ENCODE measurements around the gene RIPOR2. TPM values are rescaled to one million over a fixed set of nuclear protein-coding genes. Genes with fewer than 3 reads are reported as not detected.

Gene RIPOR2
- total RNA-seq, 2 experiments from 2014 or later: 18.0 to 28.9 TPM

- POLR2A ChIA-PET: interaction anchor here (0.6 kb wide), 1 partner anchor 218 kb away, joined by 3 read pairs; no protein-coding TSS in a partner anchor
- H3K4me1 ChIP-seq (ENCODE audit: insufficient read depth, low read length, poor library complexity, severe bottlenecking): no peaks in the 10 kb centered on the region
- intact Hi-C loops (cut with micrococcal nuclease; ENCODE audit: unreplicated experiment): no loop called here
Observed at GRCh38 chr6:24963887-24964570, 28.3 kb upstream of the RIPOR2 start.

GRCh38 chr6:24963339-24963738 is 27.6 kb upstream of the RIPOR2 start:
- intact Hi-C loops (cut with micrococcal nuclease; ENCODE audit: unreplicated experiment): no loop called here
- Histone ChIP-seq H3K9me3 (ENCODE audit: low read length) (no peaks in the 10 kb centered on the region), H4K20me1 (ENCODE audit: insufficient read depth, low read length) (no peaks in the 10 kb centered on the region), H3K4me3 (ENCODE audit: low read depth, low read length, poor library complexity, severe bottlenecking) (no peak overlapping the region), H2AFZ (ENCODE audit: low read length) (no peak overlapping the region), H3K27ac (ENCODE audit: low read depth, low read length, poor library complexity, severe bottlenecking) (no peak overlapping the region), H3K9me2 (ENCODE audit: insufficient read depth, low read length) (no peaks in the 10 kb centered on the region), H3K79me2 (ENCODE audit: insufficient read depth, low read depth, low read length) (no peaks in the 10 kb centered on the region), H3K4me2 (ENCODE audit: low read length) (no peak overlapping the region), H3K4me1 (ENCODE audit: insufficient read depth, low read length, poor library complexity, severe bottlenecking) (no peaks in the 10 kb centered on the region), H3K36me3 (ENCODE audit: insufficient read depth, low read length) (peaks cover 3% of the 10 kb centered on the region; the same call in 1 of the 2 replicates)
- ChIA-PET POLR2A (interaction anchor here (0.6 kb wide), 1 partner anchor 706 kb away, joined by 4 read pairs; no protein-coding TSS in a partner anchor), CTCF (ENCODE audit: unreplicated experiment) (no interaction called here)
- TF ChIP-seq EZH2phosphoT487 (IDR thresholded peaks at IDR 0.05; ENCODE audit: borderline replicate concordance, low read depth, low read length): no peak
- TF ChIP-seq CTCF (conservative IDR thresholded peaks at IDR 0.05; ENCODE audit: low read length): no peak
- DNase-seq (ENCODE audit: low spot score): no peak
- no TSS peak for BruUV-seq (replicated peaks)

More at GRCh38 chr6:24963887-24964570, 28.3 kb upstream of the RIPOR2 start:
- TF ChIP-seq CTCF (conservative IDR thresholded peaks at IDR 0.05; ENCODE audit: low read length): no peak
- TF ChIP-seq EZH2phosphoT487 (IDR thresholded peaks at IDR 0.05; ENCODE audit: borderline replicate concordance, low read depth, low read length): no peak
- Histone ChIP-seq H3K27ac (ENCODE audit: low read depth, low read length, poor library complexity, severe bottlenecking) (no peak overlapping the region), H3K79me2 (ENCODE audit: insufficient read depth, low read depth, low read length) (no peaks in the 10 kb centered on the region), H3K36me3 (ENCODE audit: insufficient read depth, low read length) (peaks cover 3% of the 10 kb centered on the region; the same call in 1 of the 2 replicates), H3K4me3 (ENCODE audit: low read depth, low read length, poor library complexity, severe bottlenecking) (no peak overlapping the region), H2AFZ (ENCODE audit: low read length) (no peak overlapping the region), H3K9me2 (ENCODE audit: insufficient read depth, low read length) (no peaks in the 10 kb centered on the region), H3K9me3 (ENCODE audit: low read length) (no peaks in the 10 kb centered on the region), H3K4me2 (ENCODE audit: low read length) (no peak overlapping the region), H4K20me1 (ENCODE audit: insufficient read depth, low read length) (no peaks in the 10 kb centered on the region)
- BruUV-seq (replicated peaks): no TSS peak
- CTCF ChIA-PET (ENCODE audit: unreplicated experiment): no interaction called here
- DNase-seq (ENCODE audit: low spot score): no peak

DNA sequence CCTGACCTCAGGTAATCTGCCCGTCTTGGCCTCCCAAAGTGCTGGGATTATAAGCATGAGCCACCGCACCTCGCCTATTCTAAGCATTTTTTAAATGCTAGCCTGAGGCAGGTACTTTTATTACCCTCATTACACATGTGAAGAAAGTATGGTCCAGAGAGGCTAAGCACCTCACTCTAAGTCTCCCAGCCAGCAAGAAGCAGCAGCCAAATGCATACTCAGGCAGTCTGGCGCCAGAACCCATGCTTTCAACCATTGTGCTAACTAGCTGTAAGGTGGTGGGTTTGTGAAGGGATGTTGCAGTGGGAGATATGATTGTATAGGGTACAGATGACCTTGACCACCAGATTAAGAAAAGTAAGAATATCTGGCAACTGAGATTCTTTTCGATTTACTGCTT is 26.1 kb upstream of the RIPOR2 start:
- no peaks in the 10 kb centered on the region for H3K4me1 ChIP-seq (ENCODE audit: insufficient read depth, low read length, poor library complexity, severe bottlenecking)
- BruUV-seq (replicated peaks): no TSS peak

More for the DNA sequence above, 26.1 kb upstream of the RIPOR2 start:
- ChIA-PET POLR2A (interaction anchor here (0.6 to 1.3 kb wide), 6 partner anchors 8 to 109 kb away, joined by 3 to 10 read pairs (median 3); no protein-coding TSS in a partner anchor), CTCF (ENCODE audit: unreplicated experiment) (no interaction called here)
- intact Hi-C loops (cut with micrococcal nuclease; ENCODE audit: unreplicated experiment): no loop called here
- Histone ChIP-seq H3K79me2 (ENCODE audit: insufficient read depth, low read depth, low read length) (no peaks in the 10 kb centered on the region), H3K36me3 (ENCODE audit: insufficient read depth, low read length) (peaks cover 3% of the 10 kb centered on the region; the same call in 1 of the 2 replicates), H3K9me3 (ENCODE audit: low read length) (no peaks in the 10 kb centered on the region), H3K4me3 (ENCODE audit: low read depth, low read length, poor library complexity, severe bottlenecking) (no peak overlapping the region), H3K27ac (ENCODE audit: low read depth, low read length, poor library complexity, severe bottlenecking) (no peak overlapping the region), H2AFZ (ENCODE audit: low read length) (no peak overlapping the region), H4K20me1 (ENCODE audit: insufficient read depth, low read length) (no peaks in the 10 kb centered on the region), H3K9me2 (ENCODE audit: insufficient read depth, low read length) (no peaks in the 10 kb centered on the region), H3K4me2 (ENCODE audit: low read length) (no peak overlapping the region)
- no peak for DNase-seq (ENCODE audit: low spot score)
- TF ChIP-seq EZH2phosphoT487 (IDR thresholded peaks at IDR 0.05; ENCODE audit: borderline replicate concordance, low read depth, low read length) (no peak), CTCF (conservative IDR thresholded peaks at IDR 0.05; ENCODE audit: low read length) (no peak)

All from OCI-LY7 (cell line).